AG09309 (cell line): ENCODE measurements around the gene MSRB3.

Source experiments
- DNase-seq: peaks from one replicate; pipeline ENCODE4 v3.0.0-alpha.2; 2010; ENCODE audit warnings: low read depth
- H3K4me3 ChIP-seq: 2 replicates; pipeline ENCODE4 v1.5.1; 2011; ENCODE audit warnings: mild to moderate bottlenecking, low read depth, low read length, moderate library complexity; ENCODE audit not compliant: control insufficient read depth
- TF ChIP-seq, protein P1 (sequence below): IDR thresholded peaks from 2 replicates; pipeline ENCODE4 v1.5.1; 2011; ENCODE audit warnings: mild to moderate bottlenecking, low read depth, low read length, inconsistent platforms; ENCODE audit not compliant: insufficient read depth, control insufficient read depth; ENCODE audit errors: missing control alignments

Gene MSRB3

DNA sequence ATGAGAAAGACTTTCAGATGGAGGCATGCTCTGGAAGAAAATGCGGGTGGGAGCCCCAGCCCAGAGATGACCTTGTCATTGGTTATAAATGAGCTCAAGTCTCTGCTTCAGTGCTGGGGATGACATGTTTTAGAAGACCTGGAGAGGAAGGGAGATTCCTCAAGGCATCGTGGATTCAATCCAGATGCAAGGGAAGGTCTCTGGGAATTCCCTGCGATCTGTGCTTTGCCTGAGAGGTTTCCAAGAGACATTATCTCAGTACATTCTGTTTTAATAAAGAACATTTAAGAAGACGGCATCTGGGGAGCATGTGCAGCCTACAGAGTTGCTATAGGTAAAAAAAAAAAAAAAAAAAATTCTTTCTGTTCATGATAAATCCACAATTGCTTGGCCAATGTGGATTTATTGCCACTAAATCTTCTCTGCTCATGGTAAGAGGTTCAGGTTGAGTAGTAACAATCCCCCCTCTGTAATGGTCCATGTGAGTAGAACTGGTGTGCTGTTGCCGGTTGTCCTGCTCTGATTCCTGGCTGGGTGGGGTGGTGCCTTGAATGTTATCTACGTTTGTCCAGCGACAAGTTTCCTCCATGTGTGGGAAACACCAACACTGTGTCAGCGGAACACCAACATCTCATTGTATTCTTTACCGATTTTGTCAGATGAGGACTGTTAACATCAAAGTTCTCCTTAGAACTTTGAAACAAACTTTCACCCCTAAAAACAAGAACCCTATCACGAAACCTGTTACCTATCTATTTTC is 230.0 kb downstream of the MSRB3 start:
- TF ChIP-seq, protein P1, sequence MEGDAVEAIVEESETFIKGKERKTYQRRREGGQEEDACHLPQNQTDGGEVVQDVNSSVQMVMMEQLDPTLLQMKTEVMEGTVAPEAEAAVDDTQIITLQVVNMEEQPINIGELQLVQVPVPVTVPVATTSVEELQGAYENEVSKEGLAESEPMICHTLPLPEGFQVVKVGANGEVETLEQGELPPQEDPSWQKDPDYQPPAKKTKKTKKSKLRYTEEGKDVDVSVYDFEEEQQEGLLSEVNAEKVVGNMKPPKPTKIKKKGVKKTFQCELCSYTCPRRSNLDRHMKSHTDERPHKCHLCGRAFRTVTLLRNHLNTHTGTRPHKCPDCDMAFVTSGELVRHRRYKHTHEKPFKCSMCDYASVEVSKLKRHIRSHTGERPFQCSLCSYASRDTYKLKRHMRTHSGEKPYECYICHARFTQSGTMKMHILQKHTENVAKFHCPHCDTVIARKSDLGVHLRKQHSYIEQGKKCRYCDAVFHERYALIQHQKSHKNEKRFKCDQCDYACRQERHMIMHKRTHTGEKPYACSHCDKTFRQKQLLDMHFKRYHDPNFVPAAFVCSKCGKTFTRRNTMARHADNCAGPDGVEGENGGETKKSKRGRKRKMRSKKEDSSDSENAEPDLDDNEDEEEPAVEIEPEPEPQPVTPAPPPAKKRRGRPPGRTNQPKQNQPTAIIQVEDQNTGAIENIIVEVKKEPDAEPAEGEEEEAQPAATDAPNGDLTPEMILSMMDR: no peak
- no peak overlapping the region for H3K4me3 ChIP-seq
- DNase-seq: no peak

DNA sequence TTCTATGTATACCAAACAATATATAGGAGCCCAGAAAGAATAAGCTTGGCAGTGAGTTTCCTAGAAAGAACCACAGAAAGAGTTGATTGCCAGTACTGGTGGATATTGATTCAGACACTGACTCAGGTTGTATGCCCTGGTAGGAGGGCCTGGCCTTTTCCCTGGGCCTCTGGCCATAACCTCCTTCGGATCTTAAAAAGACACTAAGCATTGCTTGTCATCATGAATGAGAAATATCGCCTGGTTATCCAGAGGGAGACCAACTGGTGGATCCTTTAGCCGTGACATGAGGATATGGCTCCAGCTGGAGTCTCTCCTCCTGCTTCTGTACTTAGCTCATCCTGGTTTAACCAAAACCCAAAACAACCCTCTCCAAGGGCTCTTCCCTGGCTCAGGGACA is 231.5 kb downstream of the MSRB3 start:
- TF ChIP-seq, protein P1: no peak
- DNase-seq: no peak
- H3K4me3 ChIP-seq: no peak overlapping the region

DNA sequence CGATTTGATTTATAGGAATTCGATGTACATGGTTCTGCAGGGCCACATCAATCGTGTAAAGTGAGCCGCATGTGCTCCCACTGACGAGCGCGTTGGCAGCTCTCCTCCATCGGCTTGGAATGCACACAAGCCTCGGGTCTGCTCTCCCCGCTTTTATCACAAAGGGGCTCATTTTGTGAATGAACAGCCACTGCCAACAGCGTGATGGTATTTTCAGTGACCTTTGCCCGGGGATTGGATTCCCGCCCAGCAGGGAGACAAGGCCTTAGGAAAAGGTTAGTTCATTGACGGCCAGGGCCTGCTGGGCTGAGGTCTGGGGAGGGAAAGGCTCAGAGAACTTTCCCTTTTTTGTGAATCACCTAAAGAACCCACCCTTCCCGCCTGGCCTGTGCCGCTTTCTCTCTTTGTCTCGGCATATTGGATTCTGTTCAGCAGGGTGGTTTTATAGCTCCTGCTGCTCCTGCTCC is 232.1 kb downstream of the MSRB3 start:
- no peak for DNase-seq
- TF ChIP-seq, protein P1: no peak
- H3K4me3 ChIP-seq: no peak overlapping the region

DNA sequence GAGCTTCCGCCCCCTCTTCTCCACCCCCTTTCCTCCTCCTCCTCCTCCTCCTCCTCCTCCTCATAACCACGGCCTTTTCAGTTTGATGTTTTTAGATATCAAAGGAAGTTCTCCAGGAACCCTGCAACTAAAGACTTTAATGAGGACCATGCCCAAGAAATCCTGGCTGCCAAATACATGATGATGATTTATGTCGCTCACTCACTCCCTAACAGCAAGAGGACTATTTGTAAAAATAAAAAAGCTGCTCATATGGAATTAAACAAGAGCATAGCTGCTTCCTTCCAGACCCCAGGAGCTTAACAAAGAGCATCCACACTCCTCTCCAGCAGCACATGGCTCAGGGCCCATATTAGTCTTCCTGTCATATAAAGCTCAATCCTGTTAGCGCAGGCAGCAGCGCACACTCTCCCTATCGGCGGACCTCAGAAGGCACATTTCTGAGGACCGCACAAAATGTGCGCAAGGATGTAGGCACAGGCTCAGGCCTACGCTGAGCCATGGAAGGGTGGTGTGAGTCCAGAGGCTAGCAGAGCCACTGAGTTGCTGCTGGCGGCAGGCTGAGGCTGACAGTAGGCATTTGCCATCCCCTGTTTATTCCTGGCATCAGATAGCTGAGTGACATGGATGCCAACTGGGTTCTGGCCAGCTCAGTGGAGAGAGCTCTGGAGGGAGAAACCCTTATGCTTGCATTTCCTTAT is 232.8 kb downstream of the MSRB3 start:
- TF ChIP-seq, protein P1: no peak
- no peak for DNase-seq
- no peak overlapping the region for H3K4me3 ChIP-seq

DNA sequence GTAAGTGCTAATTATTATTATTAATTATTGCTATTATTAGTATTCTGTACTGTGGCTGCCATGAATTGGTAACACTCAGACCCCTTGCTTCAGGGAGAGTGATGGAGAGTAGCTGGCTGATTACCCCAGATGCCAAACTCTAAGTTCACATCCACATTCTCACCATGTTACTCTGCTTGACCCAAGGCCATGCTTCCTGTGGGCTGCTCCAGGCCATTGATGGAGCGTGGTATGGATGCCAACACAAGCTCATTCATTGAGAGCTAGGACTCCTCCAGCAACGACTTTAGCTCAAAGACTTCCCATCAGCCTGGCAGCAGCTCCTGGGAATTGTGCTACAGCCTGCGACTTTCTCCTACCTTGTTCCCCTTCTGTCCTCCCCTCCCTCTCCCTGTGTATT is 233.4 kb downstream of the MSRB3 start:
- DNase-seq: no peak
- H3K4me3 ChIP-seq: no peak overlapping the region
- TF ChIP-seq, protein P1: no peak
